ENCODE results near the gene LONP2. TPM values are rescaled to one million over a fixed set of nuclear protein-coding genes. Genes with fewer than 3 reads are reported as not detected.

The LONP2 gene
- total RNA-seq, 1 donor from 2014 or later: 67.8 TPM

DNA sequence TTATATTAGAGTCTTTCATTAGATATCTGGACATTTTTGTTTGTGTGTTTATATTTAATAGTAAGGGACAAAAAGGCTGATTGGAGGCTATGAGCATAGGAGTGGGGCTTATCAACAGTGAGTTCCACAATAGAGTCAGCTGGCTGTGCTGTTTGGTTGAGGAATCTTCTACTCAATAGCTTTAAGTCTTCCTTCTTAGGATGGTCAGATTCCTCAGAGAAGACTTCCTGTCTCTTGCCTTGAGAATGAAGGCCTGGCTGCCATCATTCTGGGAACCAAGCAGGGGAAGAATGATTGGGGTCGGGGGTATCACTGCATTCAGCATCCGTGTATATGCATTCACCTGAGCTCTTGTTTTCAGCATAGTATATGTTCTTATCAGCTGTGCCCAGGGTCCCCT lies 35.1 kb downstream of the LONP2 start:
- TF ChIP-seq, protein P1, sequence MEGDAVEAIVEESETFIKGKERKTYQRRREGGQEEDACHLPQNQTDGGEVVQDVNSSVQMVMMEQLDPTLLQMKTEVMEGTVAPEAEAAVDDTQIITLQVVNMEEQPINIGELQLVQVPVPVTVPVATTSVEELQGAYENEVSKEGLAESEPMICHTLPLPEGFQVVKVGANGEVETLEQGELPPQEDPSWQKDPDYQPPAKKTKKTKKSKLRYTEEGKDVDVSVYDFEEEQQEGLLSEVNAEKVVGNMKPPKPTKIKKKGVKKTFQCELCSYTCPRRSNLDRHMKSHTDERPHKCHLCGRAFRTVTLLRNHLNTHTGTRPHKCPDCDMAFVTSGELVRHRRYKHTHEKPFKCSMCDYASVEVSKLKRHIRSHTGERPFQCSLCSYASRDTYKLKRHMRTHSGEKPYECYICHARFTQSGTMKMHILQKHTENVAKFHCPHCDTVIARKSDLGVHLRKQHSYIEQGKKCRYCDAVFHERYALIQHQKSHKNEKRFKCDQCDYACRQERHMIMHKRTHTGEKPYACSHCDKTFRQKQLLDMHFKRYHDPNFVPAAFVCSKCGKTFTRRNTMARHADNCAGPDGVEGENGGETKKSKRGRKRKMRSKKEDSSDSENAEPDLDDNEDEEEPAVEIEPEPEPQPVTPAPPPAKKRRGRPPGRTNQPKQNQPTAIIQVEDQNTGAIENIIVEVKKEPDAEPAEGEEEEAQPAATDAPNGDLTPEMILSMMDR (IDR thresholded peaks at IDR 0.05; ENCODE audit: borderline replicate concordance): no peak
- peak overlapping the region; percentile 69 for H3K27ac ChIP-seq (replicated peaks)

DNA sequence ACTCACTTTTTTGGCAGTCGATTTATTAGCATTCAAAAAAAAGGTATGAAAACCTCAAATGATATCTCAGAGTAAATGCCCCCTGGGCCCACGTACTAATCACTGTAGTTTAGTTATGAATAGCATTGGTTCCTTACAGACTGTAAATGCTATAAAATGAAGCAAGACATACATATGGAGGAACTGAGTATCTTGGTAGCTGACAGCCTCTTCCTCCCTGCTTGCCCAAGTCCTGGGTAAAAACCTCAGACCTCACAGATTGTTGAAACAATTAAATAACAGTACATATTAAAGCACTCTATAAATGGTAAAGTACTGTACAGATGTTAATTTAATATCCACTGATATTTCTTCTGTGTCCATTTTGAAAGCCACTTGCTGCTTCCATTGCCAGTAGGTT lies 36.4 kb downstream of the LONP2 start:
- no peak for DNase-seq
- TF ChIP-seq, protein P1 (IDR thresholded peaks at IDR 0.05; ENCODE audit: borderline replicate concordance): no peak
- no peaks in the 10 kb centered on the region for H3K27me3 ChIP-seq (ENCODE audit: low read depth)
- peak overlapping the region; percentile 69 for H3K27ac ChIP-seq (replicated peaks)
- H3K9me3 ChIP-seq (replicated peaks): no peaks in the 10 kb centered on the region
- H3K4me3 ChIP-seq: no peak overlapping the region
- H3K4me1 ChIP-seq: peaks cover 83% of the 10 kb centered on the region
- H3K36me3 ChIP-seq: peaks cover 11% of the 10 kb centered on the region
- intact Hi-C loops (cut with micrococcal nuclease): no loop called here

More for the DNA sequence above, 35.1 kb downstream of the LONP2 start:
- H3K4me1 ChIP-seq: peaks cover 91% of the 10 kb centered on the region
- no peaks in the 10 kb centered on the region for H3K27me3 ChIP-seq (ENCODE audit: low read depth)
- intact Hi-C loops (cut with micrococcal nuclease): no loop called here
- H3K4me3 ChIP-seq: no peak overlapping the region
- peaks cover 3% of the 10 kb centered on the region for H3K36me3 ChIP-seq
- no peak for DNase-seq
- no peaks in the 10 kb centered on the region for H3K9me3 ChIP-seq (replicated peaks)

DNA sequence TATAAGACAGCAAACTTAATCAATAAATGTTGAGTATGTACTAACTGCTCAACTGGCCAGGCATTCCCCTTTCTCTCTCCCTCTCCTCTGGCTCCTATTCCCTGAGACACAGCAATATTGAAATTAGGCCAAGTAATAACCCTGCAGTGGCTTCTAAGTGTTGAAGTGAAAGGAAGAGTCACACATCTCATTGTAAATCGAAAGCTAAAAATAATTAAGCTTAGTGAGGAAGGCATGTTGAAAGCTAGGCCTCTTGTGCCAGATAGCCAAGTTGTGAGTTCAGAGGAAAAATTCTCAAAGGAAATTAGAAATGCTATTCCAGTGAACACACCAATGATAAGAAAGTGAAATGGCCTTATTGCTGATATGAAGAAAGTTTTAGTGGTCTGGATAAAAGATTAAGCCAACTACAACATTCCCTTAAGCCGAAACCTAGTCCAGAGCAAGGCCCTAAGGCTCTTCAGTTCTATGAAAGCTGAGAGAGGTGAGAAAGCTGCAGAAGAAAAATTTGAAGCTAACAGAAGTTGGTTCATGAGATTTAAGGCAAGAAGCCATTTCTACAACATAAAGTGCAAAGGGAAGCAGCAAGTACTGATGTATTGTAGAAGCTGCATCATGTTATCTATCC lies 38.6 kb downstream of the LONP2 start:
- intact Hi-C loops (cut with micrococcal nuclease): no loop called here
- peaks cover 61% of the 10 kb centered on the region for H3K4me1 ChIP-seq
- TF ChIP-seq, protein P1 (IDR thresholded peaks at IDR 0.05; ENCODE audit: borderline replicate concordance): no peak
- H3K36me3 ChIP-seq: peaks cover 33% of the 10 kb centered on the region
- H3K9me3 ChIP-seq (replicated peaks): peaks cover 18% of the 10 kb centered on the region
- H3K27me3 ChIP-seq (ENCODE audit: low read depth): no peaks in the 10 kb centered on the region
- H3K4me3 ChIP-seq: no peak overlapping the region
- no peak for DNase-seq
- H3K27ac ChIP-seq (replicated peaks): peak overlapping the region; percentile 77

DNA sequence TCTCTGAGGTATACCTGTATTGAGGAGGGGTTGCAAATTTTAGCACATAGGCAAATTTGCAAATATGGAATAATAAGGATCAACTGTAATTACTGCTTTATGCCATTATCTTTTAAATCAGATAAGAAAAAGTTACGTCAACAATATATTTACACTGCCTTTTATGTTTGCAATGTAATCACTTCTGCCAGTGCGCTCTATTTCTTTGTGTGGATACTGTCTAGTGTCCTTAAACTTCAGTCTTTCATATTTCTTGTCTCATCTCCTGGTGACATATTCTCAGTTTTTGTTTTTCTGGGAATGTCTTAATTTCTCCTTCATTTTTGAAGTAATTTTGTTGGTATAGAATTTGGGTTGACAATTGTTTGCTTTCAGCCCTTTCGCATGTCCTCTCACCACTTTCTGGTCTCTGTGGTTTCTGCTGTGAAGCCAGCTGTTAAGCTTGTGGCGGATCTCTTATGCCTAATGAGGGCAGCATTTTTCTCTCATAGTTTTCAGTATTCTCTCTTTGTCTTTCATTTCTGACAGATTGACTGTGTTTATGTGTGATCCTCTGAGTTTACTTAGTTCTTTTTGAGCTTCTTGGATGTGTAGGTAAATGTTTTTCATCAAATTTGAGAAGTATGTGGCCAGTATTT lies 40.8 kb downstream of the LONP2 start:
- Histone ChIP-seq H3K9me3 (replicated peaks) (peaks cover 20% of the 10 kb centered on the region), H3K4me3 (no peak overlapping the region), H3K27ac (replicated peaks) (no peak overlapping the region), H3K4me1 (peaks cover 39% of the 10 kb centered on the region), H3K36me3 (peaks cover 51% of the 10 kb centered on the region), H3K27me3 (ENCODE audit: low read depth) (no peaks in the 10 kb centered on the region)
- intact Hi-C loops (cut with micrococcal nuclease): no loop called here
- TF ChIP-seq, protein P1 (IDR thresholded peaks at IDR 0.05; ENCODE audit: borderline replicate concordance): no peak
- no peak for DNase-seq

DNA sequence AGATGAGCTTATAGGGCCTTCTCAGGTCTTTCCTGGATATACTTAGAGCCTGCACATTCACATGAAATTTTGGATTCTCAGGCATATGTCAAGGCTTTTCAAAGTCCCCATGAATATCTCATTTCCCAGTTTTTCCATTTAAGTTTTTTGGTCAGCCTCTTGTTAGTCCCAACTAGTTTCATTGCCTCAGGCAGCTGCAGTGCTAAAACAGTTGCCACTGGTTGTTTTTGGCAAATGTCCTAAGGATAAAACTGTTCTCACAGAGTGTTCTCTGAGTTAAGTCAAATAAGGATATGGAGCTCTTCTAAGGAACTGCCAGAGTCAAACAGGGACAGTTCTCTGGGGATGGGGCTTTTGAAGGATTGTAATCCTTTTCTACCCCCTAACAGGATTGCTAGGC lies 43.1 kb downstream of the LONP2 start:
- H3K27ac ChIP-seq (replicated peaks): no peak overlapping the region
- DNase-seq: no peak
- peaks cover 61% of the 10 kb centered on the region for H3K36me3 ChIP-seq
- no peak overlapping the region for H3K4me3 ChIP-seq
- peaks cover 20% of the 10 kb centered on the region for H3K9me3 ChIP-seq (replicated peaks)
- no peaks in the 10 kb centered on the region for H3K27me3 ChIP-seq (ENCODE audit: low read depth)
- TF ChIP-seq, protein P1 (IDR thresholded peaks at IDR 0.05; ENCODE audit: borderline replicate concordance): no peak
- intact Hi-C loops (cut with micrococcal nuclease): no loop called here
- peaks cover 25% of the 10 kb centered on the region for H3K4me1 ChIP-seq
